DMS53 treated with DMSO at 0.1 percent for 48 hours (cell line): ENCODE results near the gene SYNE2.
A peak's percentile ranks its signal among the peaks of the same experiment; 100 is the strongest.
"Not testable (repeated sequence)": the region's sequence is repeated elsewhere in the genome, so short reads cannot be mapped to it uniquely, and the experiment has no call there.

Source experiments
- DNase-seq: peaks from one replicate; lab custom pipeline; 2025; ENCODE audit not compliant: unreplicated experiment; lab: John Stamatoyannopoulos, UW

Gene SYNE2, protein sequence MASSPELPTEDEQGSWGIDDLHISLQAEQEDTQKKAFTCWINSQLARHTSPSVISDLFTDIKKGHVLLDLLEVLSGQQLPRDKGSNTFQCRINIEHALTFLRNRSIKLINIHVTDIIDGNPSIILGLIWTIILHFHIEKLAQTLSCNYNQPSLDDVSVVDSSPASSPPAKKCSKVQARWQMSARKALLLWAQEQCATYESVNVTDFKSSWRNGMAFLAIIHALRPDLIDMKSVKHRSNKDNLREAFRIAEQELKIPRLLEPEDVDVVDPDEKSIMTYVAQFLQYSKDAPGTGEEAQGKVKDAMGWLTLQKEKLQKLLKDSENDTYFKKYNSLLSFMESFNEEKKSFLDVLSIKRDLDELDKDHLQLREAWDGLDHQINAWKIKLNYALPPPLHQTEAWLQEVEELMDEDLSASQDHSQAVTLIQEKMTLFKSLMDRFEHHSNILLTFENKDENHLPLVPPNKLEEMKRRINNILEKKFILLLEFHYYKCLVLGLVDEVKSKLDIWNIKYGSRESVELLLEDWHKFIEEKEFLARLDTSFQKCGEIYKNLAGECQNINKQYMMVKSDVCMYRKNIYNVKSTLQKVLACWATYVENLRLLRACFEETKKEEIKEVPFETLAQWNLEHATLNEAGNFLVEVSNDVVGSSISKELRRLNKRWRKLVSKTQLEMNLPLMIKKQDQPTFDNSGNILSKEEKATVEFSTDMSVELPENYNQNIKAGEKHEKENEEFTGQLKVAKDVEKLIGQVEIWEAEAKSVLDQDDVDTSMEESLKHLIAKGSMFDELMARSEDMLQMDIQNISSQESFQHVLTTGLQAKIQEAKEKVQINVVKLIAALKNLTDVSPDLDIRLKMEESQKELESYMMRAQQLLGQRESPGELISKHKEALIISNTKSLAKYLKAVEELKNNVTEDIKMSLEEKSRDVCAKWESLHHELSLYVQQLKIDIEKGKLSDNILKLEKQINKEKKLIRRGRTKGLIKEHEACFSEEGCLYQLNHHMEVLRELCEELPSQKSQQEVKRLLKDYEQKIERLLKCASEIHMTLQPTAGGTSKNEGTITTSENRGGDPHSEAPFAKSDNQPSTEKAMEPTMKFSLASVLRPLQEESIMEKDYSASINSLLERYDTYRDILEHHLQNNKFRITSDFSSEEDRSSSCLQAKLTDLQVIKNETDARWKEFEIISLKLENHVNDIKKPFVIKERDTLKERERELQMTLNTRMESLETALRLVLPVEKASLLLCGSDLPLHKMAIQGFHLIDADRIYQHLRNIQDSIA (N-terminal part only)

DNA sequence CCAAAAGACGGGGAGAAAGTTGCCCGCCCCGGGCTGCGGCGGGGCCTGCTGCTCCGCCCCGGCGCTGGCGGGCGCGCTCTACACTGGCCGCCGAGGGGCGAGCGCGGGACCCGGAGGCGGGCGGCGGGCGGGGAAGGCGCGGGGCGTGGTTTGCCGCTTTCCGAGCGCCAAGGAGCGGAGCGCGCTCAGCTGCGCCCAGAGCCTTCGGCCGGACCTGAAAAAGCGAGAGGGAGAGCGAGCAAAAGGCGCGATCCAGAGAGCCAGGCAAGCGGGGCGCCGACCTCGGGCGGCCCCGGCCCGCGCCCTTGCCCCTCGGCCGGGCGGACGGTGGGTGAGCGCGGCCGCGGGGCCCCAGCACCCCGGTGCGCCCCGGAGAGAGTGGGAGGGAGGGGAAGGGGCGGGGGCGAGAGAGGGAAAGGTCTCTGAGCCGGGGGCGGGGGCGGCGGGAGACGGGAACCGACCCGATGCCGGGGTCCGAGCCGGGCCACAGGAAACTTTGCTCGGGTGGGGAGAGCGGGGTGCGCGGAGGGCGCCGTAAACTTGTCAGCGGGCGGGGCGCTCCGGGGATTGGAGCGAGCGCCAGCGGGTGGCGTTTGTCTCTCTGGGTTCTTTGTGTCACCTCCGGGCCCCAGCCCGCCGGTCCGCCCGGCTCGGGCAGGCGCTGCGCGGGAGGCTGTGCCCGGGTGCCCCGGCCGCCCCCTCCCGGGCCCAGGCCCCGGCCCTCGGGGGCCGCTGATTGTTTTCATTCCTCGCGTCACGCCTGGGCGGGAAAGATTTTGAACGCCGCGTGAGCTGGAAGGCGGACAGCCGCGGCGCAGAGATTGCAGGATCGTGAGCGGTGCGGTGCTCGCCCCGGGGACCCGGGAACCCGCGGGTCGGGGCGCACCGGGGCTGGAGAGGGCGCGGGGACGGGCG, at the start of gene SYNE2:
Gene SYNE2 (plus strand): TSS at position 188 of the 915 bp plus-strand sequence. CDS start 56,145 bp downstream, outside the sequence.
- peak; percentile 48 for DNase-seq

DNA sequence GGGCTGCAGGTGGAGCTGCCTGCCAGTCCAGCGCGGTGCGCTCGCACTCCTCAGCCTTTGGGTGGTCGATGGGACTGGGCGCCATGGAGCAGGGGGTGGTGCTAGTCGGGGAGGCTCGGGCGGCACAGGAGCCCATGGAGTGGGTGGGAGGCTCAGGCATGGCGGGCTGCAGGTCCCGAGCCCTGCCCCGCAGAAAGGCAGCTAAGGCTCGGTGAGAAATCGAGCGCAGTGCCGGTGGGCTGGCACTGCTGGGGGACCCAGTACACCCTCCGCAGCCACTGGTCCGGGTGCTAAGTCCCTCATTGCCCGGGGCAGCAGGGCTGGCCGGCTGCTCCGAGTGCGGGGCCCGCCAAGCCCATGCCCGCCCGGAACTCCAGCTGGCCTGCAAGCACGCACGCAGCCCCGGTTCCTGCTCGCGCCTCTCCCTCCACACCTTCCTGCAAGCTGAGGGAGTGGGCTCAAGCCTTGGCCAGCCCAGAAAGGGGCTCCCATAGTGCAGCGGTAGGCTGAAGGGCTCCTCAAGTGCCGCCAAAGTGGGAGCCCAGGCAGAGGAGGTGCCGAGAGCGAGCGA, 49.5 kb upstream of the SYNE2 start:
- DNase-seq = not testable (repeated sequence)

DNA sequence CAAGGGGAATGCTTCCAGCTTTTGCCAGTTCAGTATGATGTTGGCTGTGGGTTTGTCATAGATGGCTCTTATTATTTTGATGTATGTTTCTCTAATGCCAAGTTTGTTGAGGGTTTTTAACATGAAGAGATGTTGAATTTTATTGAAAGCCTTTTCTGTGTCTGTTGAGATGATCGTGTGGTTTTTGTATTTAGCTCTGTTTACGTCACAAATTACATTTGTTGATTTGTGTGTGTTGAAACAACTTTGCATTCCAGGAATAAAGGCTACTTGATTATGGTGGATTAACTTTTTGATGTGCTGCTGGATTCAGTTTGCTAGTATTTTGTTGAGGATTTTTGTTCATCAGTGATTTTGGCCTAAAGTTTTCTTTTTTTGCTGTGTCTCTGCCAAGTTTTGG, 46.7 kb upstream of the SYNE2 start:
- not testable (repeated sequence) for DNase-seq

GRCh38 chr14:63811692-63812091, 41.1 kb upstream of the SYNE2 start:
- not testable (repeated sequence) for DNase-seq

DNA sequence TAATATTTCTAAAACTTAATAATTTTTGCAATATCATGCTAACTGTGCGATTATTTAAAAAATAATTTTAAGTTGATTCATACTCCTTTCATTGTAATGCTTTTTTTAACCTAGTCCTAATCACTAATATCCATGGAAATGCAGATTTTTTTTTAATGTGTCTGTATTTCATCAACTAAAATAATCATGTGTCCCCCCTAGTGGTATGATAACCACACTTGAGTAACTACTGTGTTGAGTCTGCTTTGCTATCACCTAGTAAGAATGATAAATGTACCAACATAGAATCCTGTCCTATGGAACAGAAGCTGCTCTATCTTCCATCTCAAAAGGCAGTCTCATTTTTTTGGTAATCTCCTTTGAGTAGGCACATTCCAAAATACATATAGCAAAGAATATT, 19.1 kb upstream of the SYNE2 start:
- no peak for DNase-seq

DNA sequence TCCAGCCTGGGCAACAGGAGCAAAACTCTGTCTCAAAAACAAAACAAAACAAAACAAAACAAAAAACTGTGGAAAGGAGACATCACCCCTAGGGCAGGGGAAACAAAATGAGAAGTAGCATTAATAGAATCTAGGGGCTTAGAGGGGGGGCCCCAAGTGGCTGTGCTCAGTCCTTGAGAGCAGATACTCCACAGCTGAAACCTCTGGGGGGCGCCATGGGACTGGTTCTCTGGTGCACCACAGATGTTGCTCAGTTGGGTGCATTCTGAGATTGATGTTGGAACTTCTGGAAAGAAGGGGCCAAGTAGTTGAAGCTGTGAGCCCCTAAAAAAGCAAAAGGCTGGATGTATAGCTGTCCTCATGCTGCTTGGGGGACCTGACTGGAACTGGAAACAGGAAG, 11.8 kb upstream of the SYNE2 start:
- DNase-seq = no peak

GRCh38 chr14:63843796-63844195, 9.0 kb upstream of the SYNE2 start:
- DNase-seq = no peak

DNA sequence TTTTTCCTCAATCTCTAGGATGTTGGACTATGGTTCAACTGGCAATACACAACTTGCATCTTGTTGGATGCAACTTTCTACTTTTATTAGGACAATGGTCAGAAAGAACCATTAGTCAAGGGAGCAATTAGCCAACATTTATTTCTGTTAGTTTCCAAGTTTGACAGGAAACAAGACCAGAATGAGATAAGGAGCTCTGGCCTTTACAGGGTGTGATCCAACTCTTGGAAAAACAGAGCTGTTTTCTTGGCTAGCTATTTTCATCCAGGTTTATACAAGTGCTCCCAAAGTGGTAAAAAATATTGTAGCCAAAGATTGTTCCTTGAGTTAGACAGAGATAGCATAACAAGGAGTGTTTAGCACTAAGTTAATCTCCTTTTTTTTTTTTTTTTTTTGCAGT, 3.9 kb upstream of the SYNE2 start:
- DNase-seq = no peak

- DNase-seq = no peak
Measured at GRCh38 chr14:63852271-63852816, 460 bp upstream of the SYNE2 start.

DNA sequence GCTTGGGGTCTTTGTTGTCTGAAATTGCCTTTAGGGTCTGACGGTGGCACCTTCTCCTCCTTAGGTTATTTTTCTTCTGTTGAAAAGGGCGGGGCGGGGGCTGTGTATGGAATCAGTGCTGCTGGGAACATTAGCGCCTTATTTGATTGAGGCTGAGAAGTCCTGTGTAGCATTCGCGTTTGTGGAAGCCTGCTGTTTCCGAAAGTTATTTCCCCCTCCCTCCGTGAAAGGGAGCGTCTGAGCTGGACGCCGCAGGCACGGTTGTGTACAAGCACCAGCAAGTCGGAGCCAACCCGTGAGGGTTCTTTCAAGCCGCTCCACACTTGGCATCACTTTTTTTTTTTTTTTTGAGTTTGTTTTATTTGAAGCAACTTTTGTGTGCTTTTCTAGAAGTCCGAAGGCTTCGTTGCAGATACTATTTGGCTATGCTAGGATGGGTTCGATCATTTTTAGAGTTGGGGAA, 1.1 kb downstream of the SYNE2 start:
- peak; percentile 8 for DNase-seq

- no peak for DNase-seq
Measured at GRCh38 chr14:63854330-63854729, 1.5 kb downstream of the SYNE2 start.

GRCh38 chr14:63855281-63855680, 2.5 kb downstream of the SYNE2 start:
- DNase-seq = no peak

DNA sequence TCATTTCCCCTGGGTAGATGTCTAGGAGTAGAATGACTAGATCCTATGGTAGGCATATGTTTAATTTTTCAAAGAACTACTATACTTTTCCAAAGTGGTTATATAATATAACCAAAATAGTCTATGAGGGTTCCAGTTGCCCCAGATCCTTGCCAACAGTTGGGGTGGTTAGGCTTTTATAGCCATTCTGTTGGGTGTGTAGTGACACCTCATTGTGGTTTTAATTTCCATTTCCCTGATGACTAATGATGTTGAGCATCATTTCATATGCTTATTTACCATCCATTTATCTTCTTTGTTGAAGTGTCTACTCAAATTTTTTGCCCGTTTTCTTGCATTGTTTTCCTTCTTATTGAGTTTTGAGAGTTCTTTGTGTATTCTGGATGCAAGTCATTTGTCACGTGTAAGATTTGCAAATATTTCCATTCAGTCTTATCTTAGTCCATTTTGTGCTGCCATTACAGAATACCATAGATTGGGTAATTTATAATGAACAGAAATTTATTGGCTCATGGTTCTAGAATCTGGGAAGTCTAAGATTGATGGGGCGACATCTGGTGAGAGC, 4.7 kb downstream of the SYNE2 start:
- no peak for DNase-seq

DNA sequence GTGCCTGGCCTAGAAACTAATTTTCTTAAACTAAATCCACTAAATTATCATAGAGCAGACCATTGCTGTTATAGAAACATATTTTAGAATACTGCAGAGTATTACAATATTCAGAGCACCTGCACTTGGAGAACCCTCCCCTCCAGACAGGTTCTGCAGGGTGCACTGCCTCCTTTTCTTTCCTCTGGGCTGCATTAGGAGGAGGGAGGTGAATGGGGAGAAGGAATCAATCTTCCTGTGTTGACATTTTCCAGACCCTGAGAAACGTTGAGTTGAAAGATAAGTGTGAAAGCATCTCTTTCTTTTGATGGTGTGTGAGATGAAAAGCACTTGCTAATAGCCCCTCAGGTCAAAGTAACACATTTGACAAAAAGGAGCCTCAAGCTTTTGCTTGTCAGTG, 7.3 kb downstream of the SYNE2 start:
- DNase-seq = no peak

DNA sequence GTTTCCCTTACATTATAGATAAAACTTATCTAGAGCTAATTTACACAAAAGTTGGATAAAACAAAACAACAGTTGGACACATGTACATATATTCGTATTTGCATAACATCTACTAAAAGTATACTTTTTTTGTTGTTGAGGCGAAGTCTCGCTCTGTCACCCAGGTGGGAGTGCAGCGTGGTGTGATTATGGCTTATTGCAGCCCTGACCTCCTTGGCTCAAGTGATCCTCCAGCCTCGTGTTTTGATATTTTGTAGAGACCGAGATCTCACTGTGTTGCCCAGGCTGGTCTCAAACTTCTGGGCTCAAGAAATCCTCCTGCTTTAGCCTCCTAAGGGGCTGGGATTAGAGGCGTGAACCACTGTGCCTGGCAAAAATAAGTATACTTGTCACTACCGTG, 9.4 kb downstream of the SYNE2 start:
- no peak for DNase-seq

DNA sequence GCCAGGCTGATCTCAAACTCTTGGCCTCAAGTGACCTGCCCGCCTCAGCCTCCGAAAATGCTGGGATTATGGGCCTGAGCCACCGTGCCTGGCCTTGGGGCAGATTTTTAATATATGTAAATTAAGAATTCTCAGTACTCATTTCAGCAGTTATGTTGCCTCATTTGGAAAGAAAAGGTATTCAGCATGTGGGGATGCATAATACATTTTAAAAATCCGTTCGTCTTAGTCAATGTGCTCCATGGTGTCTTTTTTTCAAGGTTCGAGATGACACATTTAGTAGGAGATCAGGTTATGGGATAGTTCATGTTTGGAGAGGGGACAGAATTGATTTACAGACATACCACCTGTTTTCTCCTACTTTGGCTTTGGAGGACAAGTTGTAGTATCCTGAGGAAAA, 10.2 kb downstream of the SYNE2 start:
- no peak for DNase-seq

- not testable (repeated sequence) for DNase-seq
Measured at GRCh38 chr14:63864775-63865174, 12.0 kb downstream of the SYNE2 start.

- DNase-seq = no peak
Measured at GRCh38 chr14:63867933-63868921, 15.4 kb downstream of the SYNE2 start.
